Limb (tissue), 2 donors: ENCODE results near the gene FOXD4L6.
"Not testable (repeated sequence)": the region's sequence is repeated elsewhere in the genome, so short reads cannot be mapped to it uniquely, and the experiment has no call there.

Experiments used
- DNase-seq, 2 donors: peaks; one replicate each; pipeline ENCODE4 v3.0.0-alpha.2; 2016; ENCODE audit errors: extremely low spot score in 2 of 2

FOXD4L6 gene

DNA sequence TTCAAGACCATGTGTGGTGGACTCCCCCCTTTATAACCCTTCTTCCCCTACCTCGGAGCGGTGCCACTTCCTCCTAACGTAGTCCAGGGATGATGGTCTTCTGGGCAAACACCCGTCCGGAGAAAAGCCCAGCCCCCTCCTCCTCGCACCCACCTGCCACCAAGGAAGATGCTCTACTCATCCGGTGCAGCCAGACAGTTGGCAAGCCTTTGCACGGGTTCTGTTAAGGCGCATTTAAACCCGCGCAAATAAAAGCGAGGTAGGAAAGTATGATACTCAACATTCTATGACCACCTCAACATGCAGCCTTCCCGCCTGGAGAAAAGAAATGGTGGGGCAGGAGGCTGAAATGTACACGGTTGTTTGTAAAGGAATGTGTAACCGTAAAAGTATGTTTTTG, at the start of gene FOXD4L6:
Gene FOXD4L6 (minus strand): TSS at position 101 of the 400 bp plus-strand sequence. CDS start 298 bp downstream, outside the sequence.
- not testable (repeated sequence) for DNase-seq

DNA sequence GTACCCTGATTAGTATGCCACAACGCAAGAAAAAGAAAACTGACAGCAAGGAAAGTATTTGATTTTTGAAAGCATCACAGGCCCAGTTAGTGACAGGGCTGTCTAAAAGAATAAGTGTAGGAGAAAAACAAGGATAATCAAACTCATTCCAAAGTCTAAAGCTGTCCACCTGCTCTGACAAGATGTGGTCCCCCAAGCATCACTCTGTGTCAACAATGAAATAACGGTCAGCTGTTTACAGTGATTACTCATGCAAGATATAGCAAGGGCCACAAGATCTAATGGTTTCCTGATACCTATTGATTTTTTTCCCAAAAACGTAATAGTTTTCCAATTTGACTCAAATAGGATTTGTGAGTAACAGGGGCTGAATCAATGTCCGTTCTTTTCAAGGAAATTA, 46.5 kb upstream of the FOXD4L6 start:
- DNase-seq, result not testable (repeated sequence)

DNA sequence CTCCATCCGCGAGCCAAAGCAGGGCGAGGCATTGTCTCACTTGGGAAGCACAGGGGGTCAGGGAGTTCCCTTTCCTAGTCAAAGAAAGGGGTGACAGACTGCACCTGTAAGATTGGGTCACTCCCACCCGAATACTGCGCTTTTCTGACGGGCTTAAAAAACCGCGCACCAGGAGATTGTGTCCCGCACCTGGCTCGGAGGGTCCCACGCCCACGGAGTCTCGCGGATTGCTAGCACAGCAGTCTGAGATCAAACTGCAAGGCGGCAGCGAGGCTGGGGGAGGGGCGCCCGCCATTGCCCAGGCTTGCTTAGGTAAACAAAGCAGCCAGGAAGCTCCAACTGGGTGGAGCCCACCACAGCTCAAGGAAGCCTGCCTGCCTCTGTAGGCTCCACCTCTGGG, 21.6 kb upstream of the FOXD4L6 start:
- DNase-seq, result not testable (repeated sequence)

DNA sequence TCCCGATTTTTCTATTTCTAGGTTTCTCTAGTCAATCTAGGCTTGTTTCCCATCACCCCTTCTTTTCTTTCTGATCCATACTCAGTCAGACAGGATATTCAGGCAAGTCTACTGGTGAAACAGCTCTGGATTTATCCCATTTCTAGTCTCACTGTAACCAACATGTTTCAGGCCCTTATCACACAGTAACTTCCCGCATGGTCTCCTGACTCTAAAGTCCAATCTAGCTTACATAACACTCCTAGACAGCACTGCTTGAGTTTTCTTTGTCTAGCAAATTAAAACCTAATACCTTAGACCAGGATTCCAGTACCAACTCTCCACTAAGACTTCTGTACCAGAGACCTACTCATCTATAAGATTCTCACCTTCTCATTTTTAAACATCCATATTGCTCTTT, 13.4 kb upstream of the FOXD4L6 start:
- not testable (repeated sequence) for DNase-seq

DNA sequence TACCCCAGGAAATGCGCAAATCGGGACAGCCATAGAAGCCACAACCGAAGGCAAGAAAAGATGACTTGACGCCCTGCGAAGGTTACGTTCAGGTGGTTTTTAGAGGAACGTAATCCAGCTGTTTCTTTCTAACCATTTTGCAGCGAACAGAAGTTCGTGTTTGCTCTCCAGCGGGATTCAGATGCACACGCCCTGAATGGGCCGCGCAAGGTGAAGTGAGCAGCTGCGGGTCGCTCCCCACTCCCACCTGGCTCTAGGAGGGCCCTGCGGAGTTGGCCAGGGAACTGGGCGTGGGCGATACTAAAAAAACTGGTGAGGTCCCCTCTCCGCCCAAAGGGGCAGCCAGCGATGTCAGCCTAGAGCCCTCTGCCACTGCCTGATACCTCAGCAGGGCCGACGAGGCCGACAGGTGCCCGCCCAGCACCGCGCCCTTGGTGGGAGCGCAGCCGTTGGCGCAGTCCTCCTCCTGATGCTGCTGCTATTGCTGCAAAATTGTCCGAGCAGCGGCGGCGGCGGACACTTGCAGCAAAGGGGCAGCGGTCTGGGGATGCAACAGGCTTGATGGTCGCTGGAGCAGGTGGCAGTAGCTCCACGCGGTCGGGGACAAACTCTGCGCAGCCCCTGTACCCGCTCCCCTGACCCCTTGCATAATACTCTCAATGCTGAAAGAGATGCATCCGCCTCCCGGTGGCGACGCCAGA, 1.6 kb downstream of the FOXD4L6 start:
- DNase-seq, result not testable (repeated sequence)

DNA sequence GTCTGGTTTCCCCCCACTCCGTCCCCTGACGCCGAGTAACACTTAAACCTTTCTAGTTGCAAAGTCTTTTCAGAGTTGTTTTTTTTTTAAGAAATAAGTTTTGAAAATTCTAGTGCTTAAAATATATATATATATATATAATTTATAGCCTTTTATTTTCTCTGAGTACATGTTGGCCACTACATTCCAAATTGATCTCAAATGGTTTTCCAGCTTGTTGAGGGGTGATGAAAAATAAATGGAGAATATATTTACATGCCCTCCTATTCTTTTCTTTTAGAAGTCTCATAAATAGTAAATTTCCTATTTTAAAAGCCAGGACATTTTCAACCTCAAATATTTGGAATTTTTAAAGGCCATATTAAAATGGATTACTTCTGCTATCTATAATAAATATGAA, 2.5 kb downstream of the FOXD4L6 start:
- DNase-seq, result not testable (repeated sequence)

DNA sequence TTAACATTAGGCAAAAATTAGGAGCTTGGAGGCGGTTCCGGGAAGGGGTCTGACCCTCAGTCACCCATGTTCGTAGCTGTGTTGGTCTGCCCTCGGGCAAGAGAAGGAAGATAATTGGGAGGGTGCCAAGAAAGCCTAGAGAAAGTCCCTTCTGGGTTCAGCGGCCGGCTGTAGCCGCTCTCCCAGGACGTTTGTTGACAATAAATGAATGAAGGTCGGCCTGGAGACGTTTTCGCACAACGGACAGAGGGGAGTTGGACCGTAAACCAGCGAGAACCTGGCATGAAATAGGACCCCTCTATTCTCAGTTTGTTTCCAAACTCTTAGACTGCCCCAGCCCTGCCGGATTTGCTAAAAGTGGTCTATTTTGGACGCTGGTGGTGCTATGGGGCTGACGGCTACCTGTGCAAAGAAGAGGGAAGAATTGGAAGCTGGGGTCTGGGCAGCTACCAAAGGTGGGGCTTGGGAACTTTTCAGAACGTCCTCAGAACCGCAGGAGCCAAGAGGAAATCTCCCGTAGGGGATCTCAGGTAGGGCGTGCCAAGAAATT, 3.3 kb downstream of the FOXD4L6 start:
- DNase-seq, result not testable (repeated sequence)

DNA sequence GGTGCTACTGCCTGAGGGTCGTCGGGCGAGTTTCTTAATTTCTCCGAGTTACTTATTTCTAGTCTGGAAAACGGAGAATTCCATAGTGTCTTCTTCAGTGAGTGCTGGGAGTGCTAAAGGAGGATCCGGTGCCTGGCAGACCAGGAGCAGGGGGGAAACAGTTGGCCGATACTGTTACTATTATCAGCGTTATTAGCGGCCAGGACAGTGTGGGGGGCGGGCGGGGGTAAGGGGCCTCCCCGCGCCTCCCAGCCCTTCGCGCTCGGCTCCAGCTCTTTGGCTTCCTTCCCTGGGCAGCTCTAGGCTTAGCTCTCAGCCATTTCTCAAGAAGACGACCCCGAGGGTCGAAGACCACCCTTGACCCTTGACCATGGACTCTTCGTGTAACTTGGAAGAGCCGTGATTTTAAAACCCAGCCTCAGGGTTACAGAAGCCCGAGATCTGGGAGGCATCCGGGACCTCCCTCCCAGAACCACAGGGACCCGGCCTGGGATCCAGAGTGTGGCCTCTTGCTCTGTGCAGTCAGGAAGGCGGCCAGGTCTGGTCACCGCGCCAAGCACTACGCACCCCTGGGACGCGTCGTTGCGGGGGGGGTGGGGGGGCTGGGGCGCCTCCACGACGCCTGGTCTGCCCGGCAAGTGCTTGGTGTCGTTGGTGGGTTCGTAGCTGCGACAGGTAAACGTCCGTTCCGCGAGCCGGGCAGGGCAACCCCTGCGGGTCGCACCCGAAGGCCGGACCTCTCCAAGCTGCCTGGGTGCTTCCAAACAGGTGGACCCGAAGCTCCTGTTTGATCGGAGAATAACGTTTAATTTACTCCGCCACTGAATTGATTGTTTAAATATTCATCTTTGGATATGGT, 4.0 kb downstream of the FOXD4L6 start:
- peak in 1 of 2 donors; percentile 27 for DNase-seq

DNA sequence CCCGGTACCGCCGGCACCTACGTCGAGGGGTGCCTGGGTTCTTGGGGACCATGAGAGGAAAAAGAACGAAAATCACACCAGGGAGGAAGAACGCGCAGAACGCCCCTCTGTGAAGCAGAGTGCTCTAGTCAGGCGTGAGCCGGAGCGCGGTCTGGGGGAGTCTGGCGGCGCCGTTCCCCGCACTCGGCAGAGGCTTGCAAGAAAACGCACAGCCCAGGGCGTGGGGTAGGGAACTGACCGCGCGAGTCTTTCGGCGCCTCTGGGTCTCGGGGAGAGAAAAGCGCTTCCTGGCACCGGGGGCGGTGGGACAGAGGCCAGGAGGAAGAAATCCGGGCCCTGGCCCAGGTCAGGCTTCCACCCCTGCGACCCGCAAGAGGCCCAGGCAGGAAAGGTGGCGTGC, 4.7 kb downstream of the FOXD4L6 start:
- DNase-seq, result not testable (repeated sequence)

DNA sequence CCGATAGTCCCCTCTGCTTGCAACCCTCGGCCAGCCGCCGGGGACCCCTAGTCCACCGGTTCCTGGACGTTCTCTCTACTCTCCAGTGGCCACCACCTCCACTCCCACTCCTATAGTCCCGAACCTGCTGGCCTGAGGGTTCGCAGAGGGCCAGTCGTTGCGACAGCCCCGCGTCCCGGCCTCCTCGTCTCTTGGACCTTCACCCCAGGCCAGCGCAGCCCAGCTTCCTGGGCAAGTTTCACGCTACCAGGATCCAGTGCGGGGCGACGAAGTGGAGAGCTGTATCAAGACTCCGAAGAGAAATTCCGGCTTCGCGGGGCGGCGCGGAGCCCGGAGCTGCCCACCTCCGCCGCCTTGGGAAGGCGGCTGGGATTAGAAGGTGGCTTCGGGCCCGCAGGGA, 5.1 kb downstream of the FOXD4L6 start:
- DNase-seq, result not testable (repeated sequence)

DNA sequence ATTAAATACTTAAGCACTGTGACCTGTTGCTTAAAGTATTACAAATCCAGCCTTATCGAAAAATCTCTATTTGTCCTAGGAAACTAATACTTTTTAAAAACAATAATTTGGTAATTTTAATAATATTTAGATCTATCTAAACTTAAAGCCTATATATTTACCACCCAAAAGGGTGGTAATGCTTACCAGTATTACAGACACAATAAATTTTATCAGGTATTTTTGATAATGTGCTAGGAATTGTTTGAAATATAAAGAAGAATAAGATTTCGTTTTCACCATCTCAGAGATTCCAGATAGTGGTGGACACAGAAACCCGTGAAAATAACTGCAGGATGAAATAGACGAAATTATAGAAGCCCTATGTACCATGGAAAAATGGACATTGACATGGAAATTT, 7.8 kb downstream of the FOXD4L6 start:
- not testable (repeated sequence) for DNase-seq

DNA sequence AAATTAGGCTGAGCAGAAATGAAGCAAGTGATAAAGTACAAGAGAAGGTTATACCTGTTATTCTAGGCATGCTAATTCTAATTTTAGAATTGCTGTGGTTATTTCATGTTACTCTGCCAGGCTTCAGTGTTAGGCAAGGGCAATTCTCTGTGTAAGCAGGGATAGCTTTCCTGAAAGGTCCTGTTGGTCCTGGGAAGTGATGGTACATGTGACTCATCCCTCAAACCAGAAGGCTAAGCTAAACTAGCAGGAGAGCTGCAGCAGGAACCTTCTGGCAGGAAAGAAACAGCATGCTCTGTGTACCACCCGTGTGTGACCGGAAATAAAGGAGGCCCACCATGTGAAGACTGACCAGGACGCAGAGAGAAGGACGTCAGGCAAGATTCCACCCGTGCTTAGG, 8.8 kb downstream of the FOXD4L6 start:
- not testable (repeated sequence) for DNase-seq

DNA sequence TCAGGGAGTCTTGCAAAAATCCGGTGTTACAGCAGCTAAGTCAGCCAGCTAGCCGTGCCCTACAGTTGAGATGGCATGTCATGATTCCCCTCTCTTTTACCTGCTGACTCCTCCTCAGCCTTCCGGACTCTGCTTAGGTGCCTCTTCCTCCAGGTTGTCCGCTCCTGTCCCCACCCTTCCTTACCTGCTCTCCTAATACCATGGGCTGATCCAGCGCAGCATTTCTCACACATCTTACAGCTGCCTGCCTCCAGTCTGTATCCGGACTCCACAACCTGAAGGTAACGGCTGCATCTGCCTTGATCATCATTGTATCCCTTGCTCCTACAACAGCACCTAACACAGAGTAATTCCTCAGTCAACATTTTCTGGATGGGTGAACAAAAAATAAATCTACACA, 9.2 kb downstream of the FOXD4L6 start:
- DNase-seq, result not testable (repeated sequence)

DNA sequence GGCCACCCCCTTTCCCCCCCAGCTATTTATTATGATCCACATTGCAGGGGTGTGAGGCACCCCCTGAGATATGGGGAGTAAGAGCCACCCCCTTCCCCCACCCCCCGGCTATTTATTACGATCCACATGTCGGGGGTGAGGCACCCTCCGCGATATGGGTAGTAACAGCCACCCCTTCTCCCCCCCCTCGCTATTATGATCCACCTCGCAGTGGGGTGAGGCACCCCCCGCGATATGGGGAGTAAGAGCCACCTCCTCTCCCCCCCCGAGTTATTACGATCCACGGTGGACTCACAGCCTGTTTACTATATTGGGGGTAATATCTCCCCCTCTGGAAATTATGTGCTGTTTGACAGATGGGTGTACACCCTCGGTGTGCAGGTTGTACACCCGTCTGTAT, 15.1 kb downstream of the FOXD4L6 start:
- not testable (repeated sequence) for DNase-seq

DNA sequence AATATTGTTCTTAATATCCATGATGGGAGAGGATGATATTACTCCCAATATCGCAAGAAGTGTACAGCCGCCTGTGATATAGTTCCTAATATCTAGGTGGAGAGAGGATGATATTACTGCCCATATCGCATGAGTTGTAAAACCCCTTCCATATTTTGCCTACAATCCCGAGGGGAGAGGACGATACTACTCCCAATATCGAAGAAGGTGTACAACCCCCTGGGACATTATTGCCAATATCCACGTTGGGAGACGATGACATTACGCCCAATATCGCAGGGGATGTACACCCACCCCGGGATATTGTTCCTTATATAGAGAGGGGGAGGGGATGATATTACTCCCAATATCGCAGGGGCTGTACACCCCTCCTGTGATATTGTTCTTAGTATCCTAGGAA, 17.1 kb downstream of the FOXD4L6 start:
- not testable (repeated sequence) for DNase-seq

DNA sequence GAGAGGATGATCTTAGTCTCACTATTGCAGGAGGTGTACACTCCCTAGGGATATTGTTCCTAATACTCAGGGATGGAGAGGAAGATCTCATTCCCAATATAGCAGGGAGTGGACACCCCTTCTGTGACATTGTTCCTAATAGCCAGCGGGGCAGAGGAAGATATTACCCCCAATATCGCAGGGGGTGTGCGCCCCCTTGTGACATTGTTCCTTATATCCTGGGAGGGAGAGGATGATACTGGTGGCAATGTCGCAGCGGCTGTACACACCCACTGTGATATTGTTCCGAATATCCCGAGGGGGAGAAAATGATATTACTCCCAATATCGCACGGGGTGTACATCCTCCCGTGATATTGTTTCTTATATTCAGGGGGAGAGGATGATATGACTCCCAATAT, 17.6 kb downstream of the FOXD4L6 start:
- DNase-seq, result not testable (repeated sequence)

DNA sequence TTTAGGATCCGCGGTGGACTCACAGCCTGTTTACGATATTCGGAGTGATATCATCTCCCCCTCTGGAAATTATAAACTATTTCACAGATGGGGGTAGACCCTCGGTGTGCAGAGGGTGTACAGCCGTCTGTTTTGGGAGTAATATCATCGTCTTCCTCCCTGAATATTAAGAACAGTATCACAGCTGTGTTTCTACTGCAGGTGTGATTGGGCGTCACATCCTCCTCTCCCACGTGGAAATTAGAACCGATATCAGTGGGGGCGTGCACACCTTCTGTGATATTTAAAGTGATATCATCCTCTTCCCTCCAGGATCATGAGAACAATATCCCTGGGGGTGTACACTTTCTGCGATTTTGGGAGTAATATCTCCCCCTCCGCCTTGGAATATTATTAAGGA, 19.2 kb downstream of the FOXD4L6 start:
- not testable (repeated sequence) for DNase-seq

DNA sequence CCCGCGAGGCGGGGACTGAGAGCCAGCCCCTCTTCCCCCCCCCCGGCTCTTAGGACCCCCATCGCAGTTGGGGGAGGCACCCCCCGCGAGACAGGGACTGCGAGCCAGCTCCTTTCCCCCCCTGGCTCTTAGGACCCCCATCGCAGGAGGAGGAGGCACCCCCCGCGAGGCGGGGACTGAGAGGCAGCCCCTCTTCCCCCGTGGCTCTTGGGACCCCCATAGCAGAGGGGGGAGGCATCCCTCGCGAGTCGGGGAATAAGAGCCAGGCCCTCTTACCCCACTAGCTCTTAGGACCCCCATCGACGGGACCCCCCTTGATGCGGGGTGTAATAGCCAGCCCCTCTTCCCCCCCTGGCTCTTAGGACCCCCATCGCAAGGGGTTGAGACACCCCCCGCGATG, 19.7 kb downstream of the FOXD4L6 start:
- not testable (repeated sequence) for DNase-seq

DNA sequence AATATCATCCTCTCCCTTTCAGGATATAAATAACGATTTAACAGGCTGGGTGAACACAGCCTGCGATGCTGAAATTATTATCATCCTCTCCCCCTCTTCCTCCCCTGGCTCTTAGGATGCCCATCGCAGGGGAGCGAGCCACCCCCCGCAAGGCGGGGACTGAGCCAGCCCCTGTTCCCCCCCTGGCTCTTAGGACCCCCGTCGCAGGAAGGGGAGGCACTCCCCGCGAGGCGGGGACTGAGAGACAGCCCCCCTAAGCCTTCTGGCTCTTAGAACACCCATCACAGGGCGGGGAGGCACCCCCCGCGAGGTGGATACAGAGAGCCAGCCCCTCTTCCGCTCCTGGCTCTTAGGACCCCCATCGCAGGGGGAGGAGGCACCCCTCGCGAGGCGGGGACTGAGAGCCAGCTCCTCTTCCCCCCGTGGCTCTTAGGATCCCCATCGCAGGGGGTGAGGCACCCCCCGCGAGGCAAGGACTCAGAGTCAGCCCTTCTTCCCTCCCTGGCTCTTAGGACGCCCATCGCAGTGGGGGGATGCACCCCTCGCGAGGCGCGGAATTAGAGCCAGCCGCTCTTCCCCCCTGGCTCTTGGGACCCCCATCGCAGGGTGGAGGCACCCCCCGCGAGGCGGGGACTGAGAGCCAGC, 21.9 kb downstream of the FOXD4L6 start:
- DNase-seq, result not testable (repeated sequence)

DNA sequence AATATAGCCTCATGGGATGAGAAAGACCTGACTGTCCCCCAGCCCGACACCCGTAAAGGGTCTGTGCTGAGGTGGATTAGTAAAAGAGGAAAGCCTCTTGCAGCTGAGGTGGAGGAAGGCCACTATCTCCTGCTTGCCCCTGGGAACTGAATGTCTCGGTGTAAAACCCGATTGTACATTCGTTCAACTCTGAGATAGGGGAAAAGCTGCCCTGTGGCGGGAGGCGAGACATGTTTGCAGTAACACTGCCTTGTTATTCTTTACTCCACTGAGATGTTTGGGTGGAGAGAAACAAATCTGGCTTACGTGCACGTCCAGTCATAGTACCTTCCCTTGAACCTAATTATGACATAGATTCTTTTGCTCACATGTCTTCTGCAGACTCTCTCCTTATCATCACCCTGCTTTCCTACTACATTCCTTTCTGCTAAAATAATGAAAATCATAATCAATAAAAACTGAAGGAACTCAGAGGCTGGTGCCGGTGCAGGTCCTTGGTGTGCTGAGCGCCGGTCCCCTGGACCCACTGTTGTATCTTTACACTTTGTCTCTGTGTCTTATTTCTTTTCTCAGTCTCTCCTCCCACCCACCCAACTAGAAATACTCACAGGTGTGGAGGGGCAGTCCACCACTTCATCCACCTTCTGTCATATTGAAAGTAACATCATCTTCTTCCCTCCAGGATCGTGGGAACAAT, 22.8 kb downstream of the FOXD4L6 start:
- DNase-seq, result not testable (repeated sequence)

DNA sequence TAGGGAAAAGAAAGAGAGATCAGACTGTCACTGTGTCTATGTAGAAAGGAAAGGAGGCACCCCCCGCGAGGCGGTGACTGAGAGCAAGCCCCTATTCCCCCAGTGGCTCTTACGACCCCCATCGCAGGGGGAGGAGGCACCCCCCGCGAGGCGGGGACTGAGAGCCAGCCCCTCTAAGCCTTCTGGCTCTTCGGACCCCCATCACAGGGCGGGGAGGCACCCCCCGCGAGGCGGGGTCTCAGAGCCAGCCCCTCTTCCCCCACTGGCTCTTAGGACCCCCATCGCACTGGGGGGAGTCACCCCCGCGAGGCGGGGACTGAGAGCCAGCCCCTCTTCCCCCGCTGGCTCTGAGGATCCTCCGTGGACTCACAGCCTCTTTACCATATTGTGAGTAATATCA, 23.9 kb downstream of the FOXD4L6 start:
- DNase-seq, result not testable (repeated sequence)
